GM10266 (cell line): ENCODE data around the gene CUBN.

Source experiments
- DNase-seq: peaks from one replicate; pipeline ENCODE4 v3.0.0; 2012; ENCODE audit errors: extremely low spot score
- CTCF ChIP-seq: IDR thresholded peaks from 2 replicates; pipeline ENCODE4 v1.5.1; 2012; ENCODE audit warnings: mild to moderate bottlenecking, low read depth; ENCODE audit not compliant: control insufficient read depth, insufficient read depth; ENCODE audit errors: missing control alignments

CUBN gene

GRCh38 chr10:16941870-16942269, 187.7 kb downstream of the CUBN start:
- DNase-seq, result no peak
- no peak for TF ChIP-seq CTCF

GRCh38 chr10:16941067-16941466, 188.5 kb downstream of the CUBN start:
- TF ChIP-seq CTCF, result no peak
- DNase-seq, result no peak

- no peak for TF ChIP-seq CTCF
- no peak for DNase-seq
Observed at GRCh38 chr10:16938952-16939351, 190.7 kb downstream of the CUBN start.

- DNase-seq, result no peak
- TF ChIP-seq CTCF, result no peak
Observed at GRCh38 chr10:16934461-16934860, 195.2 kb downstream of the CUBN start.

GRCh38 chr10:16933783-16934182, 195.8 kb downstream of the CUBN start:
- TF ChIP-seq CTCF, result no peak
- no peak for DNase-seq

GRCh38 chr10:16931930-16932329, 197.7 kb downstream of the CUBN start:
- DNase-seq, result no peak
- TF ChIP-seq CTCF, result no peak

GRCh38 chr10:16930540-16930939, 199.1 kb downstream of the CUBN start:
- no peak for DNase-seq

More at GRCh38 chr10:16930540-16930939, 199.1 kb downstream of the CUBN start:
- no peak for TF ChIP-seq CTCF
